A673 (cell line): Measurements from ENCODE around the gene GATA5. TPM values are rescaled to one million over a fixed set of nuclear protein-coding genes. Genes with fewer than 3 reads are reported as not detected.

ENCODE experiments used
- BruUV-seq: library from RNA; stranded (reverse); fragments of 400-500 nt; replicated peaks from 2 replicates; lab custom pipeline; 2021; lab: Mats Ljungman, UMichigan
- CTCF ChIA-PET: fragments of 300-600 bp; sonication (Branson Sonifier 250); formaldehyde crosslinking; loops from one replicate; lab custom pipeline; 2022; ENCODE audit warnings: antibody characterized with exemption; lab: Charles Lee
- POLR2A ChIA-PET: fragments of 300-600 bp; sonication (Branson Sonifier 250); formaldehyde crosslinking; loops from one replicate; lab custom pipeline; 2022; ENCODE audit warnings: antibody characterized with exemption; ENCODE audit not compliant: low non-redundant PET; lab: Charles Lee
- DNase-seq: peaks from one replicate; pipeline ENCODE4 v3.0.0-alpha.2; 2015; ENCODE audit warnings: low spot score
- H3K27ac ChIP-seq: fragments of 200-600 bp; sonication (generic); 2 replicates; pipeline ENCODE4 v1.5.1; 2016; ENCODE audit warnings: mixed run types, low read depth, mild to moderate bottlenecking, mixed read lengths, antibody characterized with exemption, low read length; ENCODE audit not compliant: poor library complexity, severe bottlenecking
- H3K27me3 ChIP-seq: fragments of 200-600 bp; sonication (generic); replicated peaks from 2 replicates; pipeline ENCODE4 v1.6.1; 2017; ENCODE audit warnings: mixed run types, low read depth, mild to moderate bottlenecking, mixed read lengths, antibody characterized with exemption, low read length; ENCODE audit not compliant: insufficient read depth, poor library complexity
- H3K36me3 ChIP-seq: fragments of 200-600 bp; sonication (generic); 2 replicates; pipeline ENCODE4 v1.6.1; 2016; ENCODE audit warnings: mixed run types, mild to moderate bottlenecking, mixed read lengths, antibody characterized with exemption, low read length; ENCODE audit not compliant: insufficient read depth, poor library complexity, severe bottlenecking
- H3K4me1 ChIP-seq: fragments of 200-600 bp; sonication (generic); 2 replicates; pipeline ENCODE4 v1.6.1; 2017; ENCODE audit warnings: mixed run types, mild to moderate bottlenecking, mixed read lengths, antibody characterized with exemption, low read length; ENCODE audit not compliant: insufficient read depth, poor library complexity, severe bottlenecking
- H3K4me3 ChIP-seq: fragments of 200-600 bp; sonication (generic); 2 replicates; pipeline ENCODE4 v1.5.1; 2016; ENCODE audit warnings: low read depth, mixed run types, mild to moderate bottlenecking, mixed read lengths, low read length; ENCODE audit not compliant: poor library complexity, severe bottlenecking
- H3K9me3 ChIP-seq: fragments of 200-600 bp; sonication (generic); 2 replicates; pipeline ENCODE4 v1.6.1; 2016; ENCODE audit warnings: mixed run types, low read depth, mild to moderate bottlenecking, mixed read lengths, antibody characterized with exemption, low read length; ENCODE audit not compliant: poor library complexity, severe bottlenecking
- EZH2 ChIP-seq: fragments of 200-600 bp; sonication (generic); IDR thresholded peaks from 2 replicates; pipeline ENCODE4 v1.6.1; 2017; ENCODE audit warnings: borderline replicate concordance, low read depth, mild to moderate bottlenecking, mixed read lengths, antibody characterized with exemption, low read length; ENCODE audit not compliant: poor library complexity, severe bottlenecking
- intact Hi-C: fragments of 100-400 bp; cut with micrococcal nuclease; formaldehyde crosslinking; loops from one replicate; pipeline ENCODE4 v1.10.0; 2022; ENCODE audit not compliant: unreplicated experiment
- total RNA-seq: library from RNA; stranded (reverse); gene quantifications from 2 replicates; pipeline ENCODE4 v1.2.3, GENCODE V29; 2021
- TF ChIP-seq, protein P1 (sequence below): fragments of 300-800, 200-600 bp; sonication (generic); conservative IDR thresholded peaks from 2 replicates; pipeline ENCODE4 v1.5.1; 2017; ENCODE audit warnings: low read depth, mild to moderate bottlenecking, antibody characterized with exemption, low read length, moderate library complexity, mixed read lengths

Gene GATA5
- total RNA-seq, 1 experiment from 2014 or later: not detected

DNA sequence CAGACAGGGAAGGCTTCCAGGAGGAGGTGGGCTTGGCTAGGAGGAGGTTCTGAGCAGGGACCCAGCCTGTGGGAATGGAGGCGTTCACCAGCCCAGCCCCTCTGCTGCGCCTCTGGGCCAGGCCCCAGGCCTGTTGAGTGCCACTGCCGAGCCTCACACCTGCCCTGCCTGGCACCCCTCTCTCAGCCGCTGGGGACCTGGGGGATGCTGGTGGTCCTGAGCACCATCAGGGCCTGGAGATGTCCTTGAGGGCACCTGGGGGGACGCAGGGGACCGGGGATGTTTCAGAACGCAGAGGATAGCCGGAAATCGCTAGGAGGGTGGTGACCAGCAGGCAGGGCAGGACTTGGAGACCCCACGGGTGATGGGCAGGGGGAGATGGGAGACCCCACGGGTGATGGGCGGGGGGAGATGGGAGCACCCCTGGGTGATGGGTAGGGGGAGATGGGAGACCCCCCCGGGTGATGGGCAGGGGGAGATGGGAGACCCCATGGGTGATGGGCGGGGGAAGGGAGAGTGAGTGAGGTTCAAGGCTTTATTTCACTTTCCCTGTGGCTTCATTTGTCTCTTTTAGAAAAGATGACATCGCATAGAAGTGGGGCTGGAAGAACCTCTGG, 12.7 kb downstream of the GATA5 start:
- H3K36me3 ChIP-seq: no peaks in the 10 kb centered on the region
- TF ChIP-seq EZH2: no peak
- TF ChIP-seq, protein P1, sequence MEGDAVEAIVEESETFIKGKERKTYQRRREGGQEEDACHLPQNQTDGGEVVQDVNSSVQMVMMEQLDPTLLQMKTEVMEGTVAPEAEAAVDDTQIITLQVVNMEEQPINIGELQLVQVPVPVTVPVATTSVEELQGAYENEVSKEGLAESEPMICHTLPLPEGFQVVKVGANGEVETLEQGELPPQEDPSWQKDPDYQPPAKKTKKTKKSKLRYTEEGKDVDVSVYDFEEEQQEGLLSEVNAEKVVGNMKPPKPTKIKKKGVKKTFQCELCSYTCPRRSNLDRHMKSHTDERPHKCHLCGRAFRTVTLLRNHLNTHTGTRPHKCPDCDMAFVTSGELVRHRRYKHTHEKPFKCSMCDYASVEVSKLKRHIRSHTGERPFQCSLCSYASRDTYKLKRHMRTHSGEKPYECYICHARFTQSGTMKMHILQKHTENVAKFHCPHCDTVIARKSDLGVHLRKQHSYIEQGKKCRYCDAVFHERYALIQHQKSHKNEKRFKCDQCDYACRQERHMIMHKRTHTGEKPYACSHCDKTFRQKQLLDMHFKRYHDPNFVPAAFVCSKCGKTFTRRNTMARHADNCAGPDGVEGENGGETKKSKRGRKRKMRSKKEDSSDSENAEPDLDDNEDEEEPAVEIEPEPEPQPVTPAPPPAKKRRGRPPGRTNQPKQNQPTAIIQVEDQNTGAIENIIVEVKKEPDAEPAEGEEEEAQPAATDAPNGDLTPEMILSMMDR: no peak
- POLR2A ChIA-PET: no interaction called here
- BruUV-seq: no TSS peak
- CTCF ChIA-PET: no interaction called here
- H3K27ac ChIP-seq: no peak overlapping the region
- intact Hi-C loops: no loop called here
- no peak overlapping the region for H3K4me3 ChIP-seq
- no peaks in the 10 kb centered on the region for H3K4me1 ChIP-seq
- no peak for DNase-seq
- H3K9me3 ChIP-seq: no peaks in the 10 kb centered on the region
- peaks cover 16% of the 10 kb centered on the region for H3K27me3 ChIP-seq

DNA sequence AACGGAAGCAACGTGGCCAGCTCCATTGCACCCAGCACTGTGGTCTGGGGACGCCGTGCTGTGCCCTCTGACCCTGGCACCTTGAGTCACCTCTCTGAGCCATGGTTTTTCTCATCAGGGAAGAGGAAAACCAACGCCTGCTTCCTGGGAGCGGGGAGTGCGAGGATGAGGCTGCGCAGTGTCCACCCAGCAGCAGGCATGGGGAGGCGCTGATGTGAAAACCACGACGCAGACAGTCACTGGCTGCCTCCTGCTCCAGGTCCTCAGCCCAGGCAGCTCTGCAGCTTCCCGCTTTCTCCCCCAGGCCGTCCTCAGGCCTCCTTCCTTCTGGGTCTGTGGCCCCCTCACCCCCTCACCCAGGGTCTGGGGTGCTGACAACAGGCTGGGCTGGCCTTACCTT, 14.0 kb downstream of the GATA5 start:
- H3K9me3 ChIP-seq: no peaks in the 10 kb centered on the region
- no peak overlapping the region for H3K27ac ChIP-seq
- CTCF ChIA-PET: no interaction called here
- BruUV-seq: no TSS peak
- H3K4me1 ChIP-seq: no peaks in the 10 kb centered on the region
- POLR2A ChIA-PET: no interaction called here
- TF ChIP-seq EZH2: no peak
- TF ChIP-seq, protein P1: no peak
- peaks cover 6% of the 10 kb centered on the region for H3K27me3 ChIP-seq
- intact Hi-C loops: no loop called here
- no peak for DNase-seq
- H3K4me3 ChIP-seq: no peak overlapping the region
- H3K36me3 ChIP-seq: no peaks in the 10 kb centered on the region

DNA sequence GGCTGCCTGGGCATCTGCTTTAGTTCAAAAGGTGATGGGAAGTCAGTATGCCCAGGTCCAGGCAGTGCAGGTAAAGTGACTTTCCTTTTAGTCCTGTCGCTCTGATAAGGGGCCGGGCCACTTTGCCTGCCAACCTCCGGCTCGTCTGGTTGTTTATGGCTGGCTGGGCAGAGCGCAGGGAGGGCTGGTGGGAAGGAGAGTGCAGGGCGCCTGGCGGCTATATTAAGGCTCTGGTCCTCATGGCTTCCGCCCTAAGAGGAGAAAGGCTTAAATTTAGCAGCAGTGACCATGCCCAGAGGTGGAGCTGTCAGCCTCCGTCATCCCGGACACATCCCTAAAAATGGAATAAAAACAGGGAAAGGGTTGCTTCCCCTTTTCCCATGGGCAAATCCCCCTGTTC, 14.6 kb downstream of the GATA5 start:
- no peak for TF ChIP-seq EZH2
- TF ChIP-seq, protein P1: no peak
- Histone ChIP-seq H3K9me3 (no peaks in the 10 kb centered on the region), H3K36me3 (no peaks in the 10 kb centered on the region), H3K4me3 (no peak overlapping the region), H3K4me1 (no peaks in the 10 kb centered on the region), H3K27me3 (no peaks in the 10 kb centered on the region), H3K27ac (no peak overlapping the region)
- POLR2A ChIA-PET: no interaction called here
- DNase-seq: no peak
- BruUV-seq: no TSS peak
- intact Hi-C loops: no loop called here
- CTCF ChIA-PET: no interaction called here
